Karpas-422 (cell line): ENCODE results near the gene SYT1. TPM values are rescaled to one million over a fixed set of nuclear protein-coding genes. Genes with fewer than 3 reads are reported as not detected.

Experiments
- DNase-seq: peaks from one replicate; pipeline ENCODE4 v3.0.0-alpha.2; 2015
- H2AFZ ChIP-seq: fragments of 200-600 bp; sonication (generic); 2 replicates; pipeline ENCODE4 v1.6.1; 2014; ENCODE audit warnings: antibody characterized with exemption, low read length, mixed read lengths
- H3K27ac ChIP-seq: fragments of 200-600 bp; sonication (generic); 2 replicates; pipeline ENCODE4 v1.5.1; 2014; ENCODE audit warnings: mild to moderate bottlenecking, low read length, moderate library complexity
- H3K27me3 ChIP-seq: fragments of 200-600 bp; sonication (generic); 2 replicates; pipeline ENCODE4 v1.6.1; 2014; ENCODE audit warnings: low read length, mixed read lengths
- H3K36me3 ChIP-seq: fragments of 200-600 bp; sonication (generic); 2 replicates; pipeline ENCODE4 v1.6.1; 2014; ENCODE audit warnings: low read length, mixed read lengths; ENCODE audit not compliant: insufficient read depth
- H3K4me1 ChIP-seq: fragments of 200-600 bp; sonication (generic); 2 replicates; pipeline ENCODE4 v1.6.1; 2014; ENCODE audit warnings: mild to moderate bottlenecking, low read length, mixed read lengths
- H3K4me2 ChIP-seq: fragments of 200-600 bp; sonication (generic); 2 replicates; pipeline ENCODE4 v1.6.1; 2014; ENCODE audit warnings: low read length, low read depth, mild to moderate bottlenecking; ENCODE audit not compliant: poor library complexity, severe bottlenecking
- H3K4me3 ChIP-seq: fragments of 200-600 bp; sonication (generic); 2 replicates; pipeline ENCODE4 v1.5.1; 2014; ENCODE audit warnings: mild to moderate bottlenecking, antibody characterized with exemption, low read length, mixed read lengths
- H3K79me2 ChIP-seq: fragments of 200-600 bp; sonication (generic); 2 replicates; pipeline ENCODE4 v1.6.1; 2014; ENCODE audit warnings: mild to moderate bottlenecking, low read length, mixed read lengths
- H3K9ac ChIP-seq: fragments of 200-600 bp; sonication (generic); 2 replicates; pipeline ENCODE4 v1.6.0; 2014; ENCODE audit warnings: low read length
- H3K9me2 ChIP-seq: fragments of 200-600 bp; sonication (generic), shearing (Covaris generic); replicated peaks from 2 replicates; pipeline ENCODE4 v1.6.0; 2014; ENCODE audit warnings: mild to moderate bottlenecking, low read length, moderate library complexity; ENCODE audit not compliant: insufficient read depth
- H3K9me3 ChIP-seq: fragments of 300-700, 200-600 bp; sonication (generic); 2 replicates; pipeline ENCODE4 v1.6.1; 2014; ENCODE audit warnings: low read length, mixed read lengths
- H4K20me1 ChIP-seq: fragments of 200-600 bp; sonication (generic); 2 replicates; pipeline ENCODE4 v1.6.1; 2014; ENCODE audit warnings: mild to moderate bottlenecking, antibody characterized with exemption, low read length, low read depth; ENCODE audit not compliant: insufficient read depth
- total RNA-seq: library from RNA; depleted of rRNA; stranded (reverse); fragments of >200 nt; shearing (Covaris generic); gene quantifications from 2 replicates; pipeline ENCODE4 v1.2.3, GENCODE V29; 2014; ENCODE audit warnings: low replicate concordance

SYT1 gene
- total RNA-seq, 1 experiment from 2014 or later: not detected

DNA sequence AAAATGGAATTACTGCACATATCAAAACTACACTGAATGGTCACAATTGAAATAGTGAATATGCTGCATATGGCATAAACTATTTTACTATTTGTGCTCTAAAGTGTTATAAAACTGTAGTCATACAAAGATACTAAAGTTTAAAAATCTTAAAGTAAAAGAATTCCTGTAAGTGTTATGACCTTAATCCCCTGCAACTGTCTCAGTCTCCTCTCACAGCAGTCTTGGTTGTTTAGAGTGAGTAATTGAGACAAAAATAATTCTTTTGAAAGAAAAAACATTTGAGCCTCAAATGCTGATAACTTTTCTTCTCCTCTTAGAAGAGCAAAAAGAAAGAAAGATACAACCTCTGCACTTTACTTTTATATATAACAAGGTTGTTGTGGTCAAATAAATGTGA, 99.9 kb downstream of the SYT1 start:
- Histone ChIP-seq H3K9me3 (no peaks in the 10 kb centered on the region), H3K9ac (no peak overlapping the region), H3K4me1 (no peaks in the 10 kb centered on the region), H2AFZ (no peak overlapping the region), H3K4me3 (no peak overlapping the region), H3K27me3 (no peaks in the 10 kb centered on the region), H3K4me2 (no peak overlapping the region), H3K36me3 (no peaks in the 10 kb centered on the region), H3K9me2 (no peaks in the 10 kb centered on the region), H3K27ac (no peak overlapping the region), H3K79me2 (no peaks in the 10 kb centered on the region), H4K20me1 (no peaks in the 10 kb centered on the region)
- DNase-seq: no peak

DNA sequence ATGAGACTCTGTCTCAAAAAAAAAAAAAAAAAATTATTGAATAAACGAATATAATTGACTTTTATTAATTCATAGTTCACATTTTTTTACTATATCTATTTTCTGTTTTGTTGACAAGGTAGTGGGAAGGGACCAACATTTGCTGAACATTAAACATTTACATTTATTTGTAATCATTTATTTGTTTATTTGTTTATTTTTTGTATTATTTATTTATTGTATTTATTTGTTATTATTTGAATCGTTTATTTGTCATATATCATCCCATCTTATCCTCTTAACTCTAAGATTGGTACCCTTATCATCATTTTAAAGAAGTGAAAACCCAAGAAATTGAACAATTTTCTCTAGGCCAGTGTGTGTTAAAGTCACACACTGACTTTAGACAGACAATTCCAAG, 101.5 kb downstream of the SYT1 start:
- H3K9me2 ChIP-seq: no peaks in the 10 kb centered on the region
- no peak overlapping the region for H3K4me3 ChIP-seq
- H2AFZ ChIP-seq: no peak overlapping the region
- DNase-seq: no peak
- no peaks in the 10 kb centered on the region for H3K27me3 ChIP-seq
- no peak overlapping the region for H3K27ac ChIP-seq
- no peaks in the 10 kb centered on the region for H3K79me2 ChIP-seq
- H3K4me2 ChIP-seq: no peak overlapping the region
- no peak overlapping the region for H3K9ac ChIP-seq
- no peaks in the 10 kb centered on the region for H3K36me3 ChIP-seq
- no peaks in the 10 kb centered on the region for H3K4me1 ChIP-seq
- no peaks in the 10 kb centered on the region for H4K20me1 ChIP-seq
- no peaks in the 10 kb centered on the region for H3K9me3 ChIP-seq

DNA sequence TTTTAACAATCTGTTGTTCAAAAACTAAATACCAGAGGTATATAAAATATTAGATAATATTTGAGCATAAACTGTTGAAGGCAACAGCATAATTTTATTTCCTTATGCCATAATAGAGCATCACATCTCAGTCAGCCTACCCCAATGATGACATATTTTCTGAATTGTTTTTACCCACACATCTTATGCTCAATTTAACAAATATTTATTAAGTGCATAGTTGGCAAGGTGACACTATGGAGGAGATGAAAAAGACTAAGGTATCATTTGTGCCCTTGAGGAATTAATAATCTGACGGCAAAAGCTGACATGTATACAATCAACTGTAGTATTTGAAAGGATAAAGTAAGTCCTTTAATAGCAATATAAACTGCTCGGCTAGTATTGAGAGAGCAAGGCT, 102.4 kb downstream of the SYT1 start:
- Histone ChIP-seq H3K36me3 (no peaks in the 10 kb centered on the region), H4K20me1 (no peaks in the 10 kb centered on the region), H3K27ac (no peak overlapping the region), H2AFZ (no peak overlapping the region), H3K9me2 (no peaks in the 10 kb centered on the region), H3K27me3 (no peaks in the 10 kb centered on the region), H3K9me3 (no peaks in the 10 kb centered on the region), H3K9ac (no peak overlapping the region), H3K4me1 (no peaks in the 10 kb centered on the region), H3K79me2 (no peaks in the 10 kb centered on the region), H3K4me2 (no peak overlapping the region), H3K4me3 (no peak overlapping the region)
- DNase-seq: no peak

DNA sequence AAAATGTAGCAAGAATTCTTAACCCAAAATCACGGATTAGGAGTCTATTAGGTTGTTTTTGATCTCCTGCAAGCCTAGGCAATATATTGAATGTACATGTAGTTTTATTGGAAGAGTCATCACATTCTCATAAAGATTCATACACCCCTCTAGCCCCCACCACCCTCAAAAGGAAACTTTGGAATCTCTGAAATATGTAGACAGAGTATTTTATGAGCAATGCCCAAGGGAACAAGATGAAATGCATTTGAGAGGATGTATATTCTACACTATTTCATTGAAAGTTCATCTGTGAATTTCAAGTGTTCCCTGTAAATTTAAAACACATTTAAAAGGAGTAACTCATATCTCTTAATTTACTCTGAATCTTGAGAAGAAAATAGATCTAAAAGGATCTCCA, 103.7 kb downstream of the SYT1 start:
- Histone ChIP-seq H3K4me3 (no peak overlapping the region), H3K4me2 (no peak overlapping the region)

DNA sequence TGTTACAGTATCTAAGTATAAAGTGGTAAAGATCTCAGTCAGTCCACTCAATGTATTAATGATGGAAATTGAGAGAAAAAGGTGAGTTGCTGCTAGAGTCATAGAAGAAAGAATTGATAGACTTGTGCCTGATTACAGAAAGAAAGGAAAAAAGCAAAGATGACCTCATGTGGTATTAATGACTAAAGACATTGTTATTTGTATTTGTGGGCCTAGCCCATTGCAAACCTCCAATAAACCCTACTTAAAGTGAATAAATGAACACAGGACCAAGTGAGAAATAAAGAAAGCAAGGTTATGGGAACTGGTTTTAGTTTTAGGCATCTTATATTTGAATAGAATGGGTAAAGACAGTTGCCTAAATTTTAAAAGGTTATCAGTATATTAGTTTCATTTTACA, 105.5 kb downstream of the SYT1 start:
- DNase-seq: no peak
- Histone ChIP-seq H3K9me2 (no peaks in the 10 kb centered on the region), H3K9me3 (no peaks in the 10 kb centered on the region), H3K79me2 (no peaks in the 10 kb centered on the region), H3K27ac (no peak overlapping the region), H3K9ac (no peak overlapping the region), H3K4me1 (no peaks in the 10 kb centered on the region), H3K27me3 (no peaks in the 10 kb centered on the region), H3K4me3 (no peak overlapping the region), H3K4me2 (no peak overlapping the region), H2AFZ (no peak overlapping the region), H4K20me1 (no peaks in the 10 kb centered on the region), H3K36me3 (no peaks in the 10 kb centered on the region)

More for the DNA sequence above, 103.7 kb downstream of the SYT1 start:
- Histone ChIP-seq H3K27ac (no peak overlapping the region), H3K36me3 (no peaks in the 10 kb centered on the region), H3K27me3 (no peaks in the 10 kb centered on the region), H3K4me1 (no peaks in the 10 kb centered on the region), H3K9me2 (no peaks in the 10 kb centered on the region), H3K9me3 (no peaks in the 10 kb centered on the region), H4K20me1 (no peaks in the 10 kb centered on the region), H3K9ac (no peak overlapping the region), H2AFZ (no peak overlapping the region), H3K79me2 (no peaks in the 10 kb centered on the region)
- DNase-seq: no peak

DNA sequence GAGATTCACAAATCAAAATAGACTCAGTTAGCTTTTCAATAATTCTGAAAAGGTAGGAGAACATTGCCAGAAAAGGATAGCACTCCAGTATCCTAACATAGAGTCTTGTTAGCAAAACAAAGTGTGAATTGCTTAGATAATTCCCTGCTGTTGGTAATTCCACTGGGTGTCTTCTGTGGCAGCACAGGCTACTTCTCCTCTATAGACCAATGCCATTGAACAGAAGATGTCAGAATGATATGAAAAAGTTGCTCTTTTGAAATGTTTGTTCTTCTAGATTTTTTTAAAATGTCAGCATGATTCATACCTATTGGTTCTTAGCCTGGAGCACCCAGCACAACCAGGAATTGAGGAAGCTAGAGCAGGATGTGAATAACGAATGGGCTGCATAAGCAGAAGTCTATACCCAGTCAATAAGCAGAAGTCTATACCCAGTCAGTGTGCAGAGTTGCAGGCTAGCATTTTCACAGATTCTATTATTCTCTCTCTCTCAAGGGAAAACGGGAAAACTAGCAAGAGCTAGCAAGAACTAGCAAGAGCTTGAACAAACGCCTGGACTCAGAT, 112.8 kb downstream of the SYT1 start:
- H3K79me2 ChIP-seq: no peaks in the 10 kb centered on the region
- no peaks in the 10 kb centered on the region for H4K20me1 ChIP-seq
- H3K9me2 ChIP-seq: no peaks in the 10 kb centered on the region; the same call in 1 of the 2 replicates
- no peaks in the 10 kb centered on the region for H3K27me3 ChIP-seq
- no peak overlapping the region for H3K9ac ChIP-seq
- DNase-seq: no peak
- no peak overlapping the region for H3K4me3 ChIP-seq
- no peaks in the 10 kb centered on the region for H3K36me3 ChIP-seq
- no peaks in the 10 kb centered on the region for H3K9me3 ChIP-seq
- no peak overlapping the region for H3K4me2 ChIP-seq
- no peak overlapping the region for H2AFZ ChIP-seq
- H3K4me1 ChIP-seq: no peaks in the 10 kb centered on the region
- H3K27ac ChIP-seq: no peak overlapping the region

DNA sequence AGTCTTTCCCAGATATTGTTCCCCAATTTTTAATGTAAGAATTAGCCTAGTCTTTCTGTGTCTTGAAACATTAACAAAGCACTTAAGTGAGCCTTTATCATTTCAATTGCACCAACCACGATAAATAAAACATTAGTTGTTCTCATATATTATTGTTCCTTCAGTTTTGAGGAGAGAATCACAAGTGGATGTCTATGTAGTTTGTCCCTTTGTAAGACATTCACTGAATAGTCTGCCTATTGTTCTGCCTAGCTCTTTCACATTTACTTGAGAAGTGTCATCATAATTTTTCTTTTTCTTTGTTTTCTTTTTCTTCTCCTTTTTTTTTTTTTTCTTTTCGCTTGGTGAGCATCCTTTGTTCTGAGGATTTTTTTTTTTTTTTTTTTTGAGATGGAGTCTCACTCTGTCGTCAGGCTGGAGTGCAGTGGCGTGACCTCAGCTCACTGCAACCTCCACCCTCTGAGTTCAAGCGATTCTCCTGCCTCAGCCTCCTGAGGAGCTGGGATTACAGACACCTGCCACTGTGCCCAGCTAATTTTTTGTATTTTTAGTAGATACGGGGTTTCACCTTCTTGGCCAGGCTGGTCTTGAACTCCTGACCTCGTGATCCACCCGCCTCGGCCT, 129.7 kb downstream of the SYT1 start:
- no peak overlapping the region for H3K9ac ChIP-seq

GRCh38 chr12:79000501-79000900, 135.9 kb downstream of the SYT1 start:
- H3K9ac ChIP-seq: no peak overlapping the region
- DNase-seq: no peak
- no peaks in the 10 kb centered on the region for H4K20me1 ChIP-seq
- H3K4me1 ChIP-seq: no peaks in the 10 kb centered on the region
- H3K4me2 ChIP-seq: no peak overlapping the region
- no peak overlapping the region for H2AFZ ChIP-seq
- H3K27ac ChIP-seq: no peak overlapping the region
- no peaks in the 10 kb centered on the region for H3K9me3 ChIP-seq
- H3K27me3 ChIP-seq: no peaks in the 10 kb centered on the region
- no peaks in the 10 kb centered on the region for H3K9me2 ChIP-seq
- no peak overlapping the region for H3K4me3 ChIP-seq
- H3K36me3 ChIP-seq: no peaks in the 10 kb centered on the region
- no peaks in the 10 kb centered on the region for H3K79me2 ChIP-seq

More for the DNA sequence above, 129.7 kb downstream of the SYT1 start:
- Histone ChIP-seq H2AFZ (no peak overlapping the region), H3K4me1 (no peaks in the 10 kb centered on the region), H3K9me2 (no peaks in the 10 kb centered on the region), H3K9me3 (no peaks in the 10 kb centered on the region), H4K20me1 (no peaks in the 10 kb centered on the region), H3K79me2 (no peaks in the 10 kb centered on the region), H3K27ac (no peak overlapping the region), H3K27me3 (no peaks in the 10 kb centered on the region), H3K36me3 (no peaks in the 10 kb centered on the region), H3K4me3 (no peak overlapping the region), H3K4me2 (no peak overlapping the region)
- no peak for DNase-seq
